Ascending aorta (tissue), 2 donors: ENCODE results near the gene SLC51B. TPM values are rescaled to one million over a fixed set of nuclear protein-coding genes. Genes with fewer than 3 reads are reported as not detected.
"Not testable (repeated sequence)": the region's sequence is repeated elsewhere in the genome, so short reads cannot be mapped to it uniquely, and the experiment has no call there.

ENCODE experiments used
- DNase-seq, 2 donors: peaks; one replicate each; pipeline ENCODE4 v3.0.0-alpha.2; 2019; ENCODE audit warnings: low spot score in 2 of 2
- H3K27ac ChIP-seq, 2 donors: fragments of 200-600 bp; sonication (generic); one replicate each; pipeline ENCODE4 v1.5.1; 2016 to 2017; ENCODE audit warnings: mild to moderate bottlenecking in 1 of 2
- H3K27me3 ChIP-seq: fragments of 200-600 bp; sonication (generic); one replicate; pipeline ENCODE4 v1.5.1; 2017
- H3K36me3 ChIP-seq, 2 donors: fragments of 200-600 bp; sonication (generic); one replicate each; pipeline ENCODE4 v1.5.1; 2016
- H3K4me1 ChIP-seq, 2 donors: fragments of 200-600 bp; sonication (generic); one replicate each; pipeline ENCODE4 v1.5.1; 2016 to 2017; ENCODE audit warnings: mild to moderate bottlenecking in 1 of 2
- H3K4me3 ChIP-seq, 2 donors: fragments of 200-600 bp; sonication (generic); one replicate each; pipeline ENCODE4 v1.5.1; 2016 to 2017; ENCODE audit warnings: mild to moderate bottlenecking in 1 of 2
- H3K9me3 ChIP-seq, 2 donors: fragments of 200-600 bp; sonication (generic); one replicate each; pipeline ENCODE4 v1.5.1; 2016
- CTCF ChIP-seq, 3 experiments: fragments of 200-600 bp in 2 of 3; fragments of 450-650 bp in 1 of 3; sonication (generic) in 2 of 3; IDR thresholded peaks; one replicate each; pipeline ENCODE4 v1.5.1; 2016 to 2019; ENCODE audit warnings: antibody characterized with exemption in 3 of 3, mild to moderate bottlenecking in 1 of 3, moderate library complexity in 1 of 3
- intact Hi-C: fragments of 100-400 bp; cut with DNase I; formaldehyde crosslinking; loops from one replicate; pipeline ENCODE4 v1.15.1; 2023
- total RNA-seq: library from RNA; depleted of rRNA; stranded (reverse); fragments of >200 nt; gene quantifications from one replicate; pipeline ENCODE4 v1.1.0, GENCODE V29; 2016

The SLC51B gene
- total RNA-seq, 1 donor from 2014 or later: not detected

DNA sequence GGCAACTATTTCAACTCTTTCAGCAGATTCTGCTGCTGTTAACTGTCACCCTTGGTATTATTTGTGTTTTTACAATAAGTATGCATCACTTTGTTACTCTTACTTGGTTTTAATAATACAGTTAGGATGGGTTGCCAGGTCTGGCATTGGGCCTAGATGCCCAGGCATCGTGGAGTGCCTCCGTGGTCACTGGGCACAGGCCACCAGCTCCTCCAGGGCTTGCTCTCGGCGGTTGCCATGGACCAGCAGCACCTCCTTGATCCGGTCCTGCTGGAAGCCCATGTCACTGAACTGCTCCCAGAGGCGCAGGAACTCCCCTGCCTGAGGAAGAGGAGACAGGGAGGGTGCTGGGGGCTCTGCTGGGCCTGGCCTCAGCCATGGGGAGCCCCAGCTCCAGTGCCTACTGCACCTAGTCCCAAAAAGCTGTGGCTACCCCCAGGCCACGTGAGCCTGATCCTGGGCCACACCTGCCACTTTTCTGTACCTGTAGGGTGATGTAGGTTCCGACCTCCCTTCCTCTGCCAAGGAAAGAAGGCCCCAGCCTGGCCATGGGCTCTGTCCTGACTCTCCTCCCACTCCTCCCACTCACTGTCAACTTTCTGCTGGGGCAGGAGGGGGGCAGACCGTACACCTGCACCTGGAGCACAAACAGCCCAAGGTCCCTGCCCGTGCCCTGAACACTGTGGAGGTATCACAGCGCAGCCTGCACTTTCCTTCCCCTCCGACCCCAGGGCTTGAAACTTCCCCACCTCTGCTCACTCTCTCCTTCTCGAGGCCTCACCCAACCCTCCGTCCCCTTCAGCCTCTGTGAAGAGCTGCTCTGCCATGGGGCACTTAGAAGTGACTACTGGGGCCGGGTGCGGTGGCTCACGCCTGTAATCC lies 48.0 kb downstream of the SLC51B start:
- Histone ChIP-seq H3K4me3 (no peak overlapping the region), H3K27me3 (no peaks in the 10 kb centered on the region), H3K27ac (peak overlapping the region; percentile 96 to 98), H3K9me3 (no peaks in the 10 kb centered on the region), H3K36me3 (peaks cover 5 to 8% of the 10 kb centered on the region in 2 donors), H3K4me1 (peaks cover 12 to 62% of the 10 kb centered on the region in 2 donors)
- intact Hi-C loops: no loop called here
- no peak for TF ChIP-seq CTCF (IDR thresholded peaks at IDR 0.05)
- peak in 1 of 2 donors; percentile 67 for DNase-seq

- DNase-seq, H3K27me3 ChIP-seq, intact Hi-C loops, H3K9me3 ChIP-seq, H3K4me3 ChIP-seq: not testable (repeated sequence)
- Histone ChIP-seq H3K36me3 (peaks cover 7 to 15% of the 10 kb centered on the region in 2 donors), H3K4me1 (peaks cover 7 to 57% of the 10 kb centered on the region in 2 donors), H3K27ac (peak overlapping the region; percentile 96 to 98)
Observed at GRCh38 chr15:65093793-65094170, 48.6 kb downstream of the SLC51B start.

- peak in 1 of 2 donors; percentile 78 for DNase-seq
- intact Hi-C loops: no loop called here
- H3K36me3 ChIP-seq: peaks cover 14 to 21% of the 10 kb centered on the region in 2 donors
- H3K4me3 ChIP-seq: no peak overlapping the region
- TF ChIP-seq CTCF (IDR thresholded peaks at IDR 0.05): no peak
- H3K9me3 ChIP-seq: no peaks in the 10 kb centered on the region
- H3K4me1 ChIP-seq: peaks cover under 1 to 50% of the 10 kb centered on the region in 2 donors
- no peaks in the 10 kb centered on the region for H3K27me3 ChIP-seq
- peak overlapping the region; percentile 96 to 98 for H3K27ac ChIP-seq
Observed at GRCh38 chr15:65094294-65094995, 49.3 kb downstream of the SLC51B start.

- Histone ChIP-seq H3K27me3 (no peaks in the 10 kb centered on the region), H3K36me3 (peaks cover 16 to 27% of the 10 kb centered on the region in 2 donors), H3K9me3 (no peaks in the 10 kb centered on the region), H3K27ac (peak overlapping the region; percentile 96 to 98), H3K4me3 (no peak overlapping the region), H3K4me1 (peaks cover 0 to 44% of the 10 kb centered on the region in 2 donors)
- intact Hi-C loops: no loop called here
- DNase-seq: peak in 1 of 2 donors; percentile 57
- no peak for TF ChIP-seq CTCF (IDR thresholded peaks at IDR 0.05)
Observed at GRCh38 chr15:65095011-65095746, 50.0 kb downstream of the SLC51B start.

- TF ChIP-seq CTCF (IDR thresholded peaks at IDR 0.05): no peak
- intact Hi-C loops: no loop called here
- Histone ChIP-seq H3K27me3 (no peaks in the 10 kb centered on the region), H3K4me3 (no peak overlapping the region), H3K4me1 (peaks cover 0 to 44% of the 10 kb centered on the region in 2 donors), H3K36me3 (peaks cover 19 to 27% of the 10 kb centered on the region in 2 donors), H3K9me3 (no peaks in the 10 kb centered on the region), H3K27ac (peak overlapping the region; percentile 96 to 98)
- DNase-seq: peak in 1 of 2 donors; percentile 58
Observed at GRCh38 chr15:65095747-65096104, 50.5 kb downstream of the SLC51B start.
